ENCODE measurements around the gene IRF7.
A peak's percentile ranks its signal among the peaks of the same experiment; 100 is the strongest.

The IRF7 gene

DNA sequence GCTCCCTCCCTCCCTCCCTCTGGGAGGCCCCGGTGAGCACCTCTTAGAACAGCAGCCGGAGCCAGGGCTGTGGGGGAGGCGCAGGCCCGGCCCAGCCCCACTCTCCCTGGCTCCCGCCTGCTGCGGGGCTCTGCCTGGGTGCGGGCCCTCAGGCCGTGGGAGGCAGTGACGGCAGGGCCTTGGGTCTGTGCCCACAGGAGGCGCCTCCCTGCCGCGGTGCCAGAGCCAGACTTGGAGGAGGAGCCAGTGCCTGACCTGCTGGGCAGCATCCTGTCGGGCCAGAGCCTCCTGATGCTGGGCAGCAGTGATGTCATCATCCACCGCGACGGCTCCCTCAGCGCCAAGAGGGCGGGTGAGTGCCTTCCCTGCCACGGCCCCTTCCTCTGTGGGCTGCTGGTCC is 9.5 kb downstream of the IRF7 start:
- no peak for DNase-seq

DNA sequence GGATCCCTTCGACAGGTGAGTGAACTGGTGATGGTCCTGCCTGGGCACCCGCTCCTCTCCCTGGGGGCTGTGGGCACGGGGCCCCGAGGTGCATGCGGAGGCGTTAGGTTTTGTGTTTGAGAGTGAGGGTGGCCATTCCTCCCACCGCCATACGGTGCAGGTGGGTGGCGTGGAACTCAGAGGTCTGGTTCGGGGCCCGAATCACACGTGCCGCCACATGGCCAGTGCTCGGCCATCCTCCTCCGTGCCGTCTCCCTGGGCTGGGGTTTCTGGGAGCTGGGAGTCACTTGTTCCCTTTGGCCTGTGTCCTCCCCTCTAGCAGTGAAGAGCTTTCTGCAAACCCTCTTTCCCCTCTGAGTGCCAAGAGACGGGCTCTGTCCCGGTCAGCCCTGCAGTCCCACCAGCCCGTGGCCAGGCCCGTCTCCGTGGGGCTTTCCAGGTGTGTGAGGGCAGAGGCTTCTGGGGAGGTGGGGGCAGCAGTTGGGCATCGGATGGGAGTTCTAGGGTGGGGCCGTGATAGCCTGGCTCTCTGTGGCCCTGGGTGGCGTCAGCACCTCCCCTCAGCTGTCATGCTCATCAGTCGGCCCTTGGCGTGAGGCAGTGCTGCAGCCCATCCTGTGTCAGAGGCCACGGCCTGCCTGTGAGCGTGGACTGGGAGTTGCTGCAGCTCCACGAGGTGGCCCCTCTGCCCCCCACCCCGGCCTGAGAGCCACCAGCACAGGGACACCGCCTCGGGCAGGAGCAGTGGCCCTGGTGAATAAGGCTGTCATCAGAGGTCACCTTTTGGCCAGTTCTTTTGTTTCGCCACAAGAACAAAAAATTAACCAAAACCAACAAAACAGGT is 10.2 kb downstream of the IRF7 start:
- no peak for DNase-seq

DNA sequence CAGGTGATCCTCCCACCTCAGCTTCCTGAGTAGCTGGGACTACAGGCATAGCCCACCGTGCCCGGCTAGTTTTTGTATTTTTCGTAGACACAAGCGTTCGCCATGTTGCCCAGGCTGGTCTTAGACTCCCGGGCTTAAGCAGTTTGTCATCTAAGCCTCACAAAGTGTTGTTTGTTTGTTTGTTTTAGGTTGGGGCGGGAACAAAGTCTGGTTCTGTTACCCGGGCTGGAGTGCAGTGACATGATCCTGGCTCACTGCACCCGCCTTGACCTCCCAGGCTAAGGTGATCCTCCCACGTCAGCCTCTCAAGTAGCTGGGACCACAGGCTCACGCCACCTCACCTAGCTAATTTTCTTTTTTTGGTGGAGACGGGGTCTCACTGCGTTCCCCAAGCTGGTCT is 12.6 kb downstream of the IRF7 start:
- DNase-seq: no peak

DNA sequence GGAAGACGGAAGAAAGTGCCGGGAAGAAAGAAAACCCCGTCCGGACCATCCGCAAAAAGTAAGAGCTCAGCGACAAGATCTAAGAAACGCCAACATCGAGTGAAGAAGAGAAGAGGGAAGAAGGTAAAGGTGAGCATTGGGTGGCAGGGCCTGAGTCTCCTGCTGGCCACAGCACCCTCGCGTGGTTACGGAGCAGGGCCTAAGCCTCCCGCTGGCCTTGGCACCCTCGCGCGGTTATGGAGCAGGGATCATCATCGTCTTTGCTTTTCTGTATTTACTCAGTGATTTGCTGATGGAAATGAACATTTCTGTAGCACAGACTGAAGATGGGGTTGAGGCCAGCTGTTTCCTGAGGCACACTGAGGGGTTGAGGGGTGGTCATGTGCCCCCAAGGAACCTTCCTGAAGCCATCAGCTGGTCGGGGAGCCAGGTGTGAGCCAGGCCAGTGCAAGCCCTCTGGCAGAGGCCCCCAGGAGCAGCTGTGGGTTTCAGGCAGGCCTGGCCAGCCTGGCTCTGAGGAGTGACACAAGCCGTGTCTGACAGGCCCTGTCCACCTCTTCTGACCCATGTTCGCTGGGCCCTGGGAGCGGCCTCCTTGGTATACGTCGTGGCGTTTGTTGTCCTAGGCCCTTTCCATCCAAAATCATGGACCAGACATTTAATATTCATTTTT is 14.0 kb downstream of the IRF7 start:
- no peak for DNase-seq

DNA sequence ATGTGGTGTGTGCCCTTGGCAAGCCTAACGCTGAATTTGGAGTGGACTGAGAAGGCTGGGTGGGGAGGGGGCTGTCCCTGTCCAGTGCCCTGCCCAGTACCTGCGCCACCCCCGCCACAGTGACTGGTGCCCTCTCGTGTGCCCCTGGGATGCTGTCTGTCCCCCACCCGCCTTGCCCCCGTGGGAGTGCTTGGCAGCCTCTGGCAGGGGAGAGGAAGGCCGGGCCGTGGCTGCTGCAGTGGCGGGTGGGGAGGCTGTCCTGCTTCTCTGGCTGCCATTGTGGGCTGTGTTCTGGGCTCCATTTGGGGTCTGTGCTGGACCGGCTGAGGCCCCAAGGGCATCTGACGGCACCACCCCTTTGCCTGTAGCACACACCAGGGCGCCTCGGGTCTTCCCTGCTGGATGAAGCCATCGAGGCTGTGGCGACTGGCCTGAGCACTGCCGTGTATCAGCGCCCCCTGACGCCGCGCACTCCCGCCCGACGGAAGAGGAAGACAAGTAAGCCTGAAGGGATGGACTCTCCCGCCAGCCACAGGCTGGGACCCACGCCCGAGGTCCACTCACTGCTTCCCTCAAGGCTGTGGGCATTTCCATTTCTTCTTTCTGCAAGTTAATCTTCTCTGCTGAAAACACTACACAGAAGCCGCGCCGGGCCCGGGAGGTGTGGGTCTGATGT is 17.6 kb downstream of the IRF7 start:
- DNase-seq: no peak

DNA sequence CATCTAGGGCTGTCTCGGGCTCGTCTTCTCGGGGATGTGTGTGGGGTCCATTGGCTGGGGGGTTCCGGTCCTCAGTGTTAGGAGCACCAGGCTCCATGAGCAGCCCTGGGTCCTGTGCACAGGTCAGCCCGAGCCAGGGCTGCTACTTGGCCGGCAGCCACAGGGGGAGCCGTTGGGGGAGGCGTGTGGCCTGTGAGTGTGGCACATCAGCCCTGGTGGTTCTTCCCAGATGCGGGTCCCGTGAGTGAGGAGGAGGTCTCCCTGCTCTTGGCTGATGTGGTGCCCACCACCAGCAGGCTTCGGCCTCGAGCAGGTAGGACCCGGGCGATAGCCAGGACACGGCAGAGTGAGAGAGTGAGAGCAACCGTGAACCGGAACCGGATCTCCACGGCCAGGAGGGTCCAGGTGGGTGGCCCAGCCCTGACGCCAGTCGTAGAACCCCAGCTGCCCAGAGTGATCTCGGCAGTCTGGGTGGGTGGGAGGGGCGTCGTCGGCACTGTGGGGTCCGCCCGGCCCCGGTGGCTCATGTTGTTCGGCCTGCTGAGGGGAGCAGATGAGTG is 18.5 kb downstream of the IRF7 start:
- no peak for DNase-seq

DNA sequence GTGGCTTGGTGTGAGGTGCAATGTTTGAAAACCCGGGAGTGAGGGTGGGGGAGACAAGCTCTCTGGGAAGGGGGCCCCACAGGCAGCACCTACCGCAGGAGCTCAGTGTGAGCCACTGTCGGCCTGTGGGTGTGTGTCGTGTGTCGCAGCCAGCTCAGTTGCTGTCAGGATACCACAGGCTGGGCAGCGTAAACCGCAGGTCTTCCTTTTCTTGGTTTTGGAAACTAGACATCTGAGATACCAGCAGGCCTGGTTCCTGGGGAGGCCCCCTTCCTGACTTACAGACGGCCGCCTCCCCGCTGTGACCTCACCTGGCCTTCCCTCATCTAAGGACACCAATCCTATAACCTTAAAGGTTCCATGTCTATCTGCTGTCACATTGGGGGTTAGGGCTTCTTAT is 19.4 kb downstream of the IRF7 start:
- DNase-seq: no peak

DNA sequence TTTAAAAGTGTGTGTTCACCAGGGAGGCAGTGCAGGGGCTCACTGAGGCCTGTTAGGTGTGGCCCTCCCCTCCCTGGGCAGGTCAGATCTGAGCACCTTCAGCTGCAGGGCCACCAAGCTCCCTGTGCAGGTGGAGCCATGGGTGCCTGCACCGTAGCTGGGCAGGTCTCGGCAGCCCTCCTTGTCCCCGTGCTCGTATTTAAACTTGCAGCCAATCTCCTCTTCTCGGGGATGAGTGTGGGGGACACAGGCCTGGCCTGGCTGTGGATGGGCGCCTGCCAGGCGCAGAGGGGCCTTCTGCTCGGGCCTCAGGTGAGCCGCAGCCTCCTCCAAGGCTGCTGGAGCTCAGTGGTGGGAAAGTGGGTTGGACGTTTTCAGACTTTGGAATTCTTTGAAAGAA is 20.4 kb downstream of the IRF7 start:
- DNase-seq: no peak

DNA sequence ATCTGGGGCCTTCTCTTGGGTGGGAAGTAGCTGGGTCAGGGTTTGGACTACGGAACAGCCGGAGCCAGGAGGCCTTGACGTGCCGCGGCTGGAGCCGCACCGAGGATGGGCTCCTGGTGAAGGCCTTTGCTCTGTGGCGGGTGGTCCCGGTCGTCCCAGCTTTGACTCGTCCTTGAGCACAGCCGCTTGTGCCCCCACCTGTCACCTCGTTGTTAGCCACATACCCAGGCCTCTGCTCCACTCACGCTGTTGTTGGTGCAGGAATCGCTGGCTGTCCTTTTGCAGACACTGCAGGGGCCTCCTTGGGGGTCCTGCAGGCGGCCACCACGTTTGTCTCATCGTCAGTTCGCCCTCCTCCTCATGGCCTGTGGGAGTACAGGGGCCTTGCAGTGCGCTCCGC is 22.4 kb downstream of the IRF7 start:
- DNase-seq: no peak

DNA sequence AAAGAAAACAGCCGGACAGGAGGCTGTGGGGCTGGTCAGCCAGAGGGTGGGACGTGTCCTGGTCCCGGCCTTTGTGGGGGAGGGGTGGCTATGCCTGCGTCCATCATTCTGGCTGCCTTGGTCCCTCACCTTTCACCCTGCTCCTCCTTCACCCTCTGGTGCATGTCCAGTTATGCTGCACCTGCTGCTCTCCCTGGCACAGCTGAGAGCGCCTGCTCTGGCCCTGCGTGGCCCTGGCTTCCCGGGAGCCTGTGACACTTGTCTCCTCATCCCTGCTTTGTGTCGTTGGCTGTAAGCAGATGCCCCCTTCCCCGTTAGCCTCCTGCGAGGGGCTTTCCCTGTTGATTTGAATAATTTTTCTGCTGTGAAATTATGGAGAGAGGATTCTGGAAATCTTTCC is 22.8 kb downstream of the IRF7 start:
- no peak for DNase-seq

DNA sequence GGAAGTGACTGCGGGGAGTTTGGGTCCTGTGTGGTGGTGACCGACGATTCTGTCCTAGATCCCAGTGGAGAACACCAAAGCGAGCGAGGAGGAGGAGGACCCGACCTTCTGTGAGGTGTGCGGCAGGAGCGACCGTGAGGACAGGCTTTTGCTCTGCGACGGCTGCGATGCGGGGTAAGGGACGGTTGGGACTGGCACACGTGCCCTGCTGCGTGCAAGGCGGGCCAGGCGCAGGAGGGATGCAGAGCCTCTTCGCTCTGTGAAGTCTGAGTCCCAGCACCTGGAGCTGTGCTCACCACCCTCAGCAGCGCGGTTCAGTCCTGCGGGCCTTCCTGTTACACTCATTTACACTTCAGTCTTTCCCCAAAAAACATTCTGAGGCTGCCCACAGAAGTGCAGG is 23.2 kb downstream of the IRF7 start:
- no peak for DNase-seq

DNA sequence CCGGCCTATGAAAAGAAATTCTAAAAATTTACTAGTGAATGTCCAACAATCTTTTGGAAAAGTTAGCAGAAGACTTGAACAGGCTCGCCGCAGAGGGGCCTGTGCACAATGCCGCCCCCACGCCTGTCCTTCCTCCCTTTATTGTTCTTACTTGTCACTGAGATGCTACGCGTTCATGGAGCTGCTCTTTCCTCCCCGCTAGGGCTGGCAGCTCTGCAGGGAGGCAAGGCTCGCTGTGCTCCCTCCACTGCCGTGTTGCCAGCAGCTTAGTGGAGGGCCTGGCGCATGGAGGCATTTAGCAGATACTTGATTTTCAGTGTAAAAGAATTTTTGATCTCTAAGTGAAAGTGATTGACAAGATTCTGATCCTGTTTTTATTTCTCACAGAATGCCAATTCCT is 24.8 kb downstream of the IRF7 start:
- no peak for DNase-seq

DNA sequence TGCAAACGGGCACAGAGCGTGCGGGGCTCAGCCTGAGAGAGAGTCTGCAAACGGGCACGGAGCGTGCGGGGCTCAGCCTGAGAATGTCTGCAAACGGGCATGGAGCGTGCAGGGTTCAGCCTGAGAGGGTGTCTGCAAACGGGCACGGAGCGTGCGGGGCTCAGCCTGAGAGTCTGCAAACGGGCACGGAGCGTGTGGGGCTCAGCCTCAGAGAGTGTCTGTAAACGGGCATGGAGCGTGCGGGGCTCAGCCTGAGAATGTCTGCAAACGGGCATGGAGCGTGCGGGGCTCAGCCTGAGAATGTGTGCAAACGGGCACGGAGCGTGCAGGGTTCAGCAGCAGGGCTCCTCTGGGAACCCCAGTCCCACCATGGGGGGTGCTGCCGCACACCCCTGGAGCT is 26.0 kb downstream of the IRF7 start:
- DNase-seq: no peak

DNA sequence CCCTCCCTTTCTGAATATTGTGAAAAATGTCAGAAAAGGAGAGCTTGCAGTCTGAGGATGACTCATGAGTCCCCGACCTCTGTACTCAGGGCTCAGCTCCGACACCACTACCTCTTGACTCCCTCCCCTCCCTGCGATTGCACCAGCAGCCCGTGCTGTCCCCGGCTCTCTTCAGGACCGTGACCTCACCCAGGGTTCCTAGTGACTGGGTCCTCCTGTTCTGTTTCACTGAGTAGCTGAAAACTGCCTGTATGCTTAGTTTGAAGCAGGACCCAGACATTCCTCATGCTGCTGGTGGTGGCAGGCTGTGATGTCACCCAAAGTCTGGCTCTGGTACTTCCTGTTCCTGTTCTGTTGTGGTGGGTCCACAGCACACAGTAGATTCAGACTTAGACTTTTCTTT is 27.8 kb downstream of the IRF7 start:
- DNase-seq: peak; percentile 73

DNA sequence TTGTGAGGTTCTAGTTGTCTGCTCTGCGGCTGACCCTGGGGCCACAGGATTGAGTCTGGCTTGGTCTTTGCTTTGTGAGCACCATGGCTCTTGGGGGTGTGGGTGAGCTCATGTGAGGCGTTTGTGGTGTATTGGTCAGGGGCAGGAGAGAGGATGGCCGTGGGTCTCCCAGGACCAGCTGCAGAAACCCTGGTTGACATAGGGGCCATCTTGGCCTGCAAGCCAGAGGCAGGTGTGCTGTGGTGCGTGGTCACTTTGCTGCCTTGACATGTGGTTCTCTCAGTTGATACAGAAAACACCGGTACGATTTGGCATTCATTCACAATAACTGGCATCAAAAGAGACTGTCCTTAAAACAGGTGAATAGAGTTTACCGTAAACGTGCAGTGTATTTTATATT is 28.2 kb downstream of the IRF7 start:
- DNase-seq: no peak

DNA sequence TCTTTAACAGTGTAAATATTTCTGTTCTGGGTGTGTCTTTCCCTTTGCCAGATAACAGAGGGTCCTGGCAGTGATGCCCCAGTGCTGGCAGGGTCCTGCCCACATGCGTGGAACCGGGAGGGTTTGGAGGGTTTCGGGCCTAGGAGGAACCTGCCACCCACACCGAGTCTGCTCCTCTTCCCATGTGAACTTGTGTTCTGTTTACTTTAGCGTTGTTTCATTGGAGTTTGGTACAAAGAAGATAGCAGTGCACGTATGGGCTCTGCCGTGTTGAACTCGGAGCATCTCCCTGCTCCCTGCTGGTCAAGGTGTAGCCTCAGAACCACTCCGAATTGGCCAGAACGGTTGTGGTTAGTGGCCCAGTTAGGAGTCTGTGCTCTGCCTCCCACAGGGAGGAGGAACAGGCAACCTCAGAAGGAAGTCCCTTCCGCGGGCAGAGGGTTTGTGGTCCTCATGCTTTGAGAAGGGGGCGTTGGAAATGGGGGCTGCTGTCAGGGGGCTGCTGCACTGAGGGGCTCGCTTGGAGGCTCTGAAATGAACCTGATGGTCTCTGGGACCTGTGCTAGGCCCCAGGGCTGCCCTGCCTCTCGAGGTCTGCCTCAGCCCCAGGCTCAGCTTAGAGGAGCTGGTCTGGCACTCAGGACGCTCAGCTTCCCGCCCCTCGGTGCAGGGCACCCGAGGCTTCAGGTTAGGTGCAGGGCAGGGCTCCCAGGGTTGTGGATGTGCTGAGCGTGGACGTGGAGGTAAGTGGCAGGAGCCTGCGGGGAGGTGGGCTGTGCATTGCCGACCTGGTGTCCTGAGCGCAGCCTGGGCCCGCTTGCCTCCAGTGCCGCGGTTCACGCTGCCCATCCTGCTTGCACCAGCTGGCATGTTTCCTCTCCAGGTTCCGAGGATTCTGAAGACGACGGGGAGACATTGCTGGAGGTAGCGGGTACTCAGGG is 29.1 kb downstream of the IRF7 start:
- DNase-seq: no peak

DNA sequence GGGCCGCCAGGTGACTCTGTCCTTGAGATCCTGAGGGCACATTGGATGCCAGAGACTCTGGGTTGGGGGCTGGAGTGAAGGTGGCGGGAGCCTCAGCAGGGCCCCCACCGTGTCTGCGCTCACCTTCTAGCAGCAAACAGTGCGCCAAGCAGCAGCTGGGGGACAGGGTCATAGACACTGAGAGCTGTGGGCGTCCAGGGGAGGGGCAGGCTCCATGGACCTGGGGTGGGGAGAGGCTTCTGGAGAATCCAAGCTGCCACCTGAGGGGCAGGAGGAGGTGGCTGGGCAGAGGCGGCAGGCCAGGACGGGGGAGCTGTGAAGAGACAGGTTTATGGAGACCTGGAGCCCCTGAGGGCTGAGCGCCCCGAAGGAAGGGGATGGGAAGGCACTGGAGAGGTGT is 31.5 kb downstream of the IRF7 start:
- DNase-seq: no peak

DNA sequence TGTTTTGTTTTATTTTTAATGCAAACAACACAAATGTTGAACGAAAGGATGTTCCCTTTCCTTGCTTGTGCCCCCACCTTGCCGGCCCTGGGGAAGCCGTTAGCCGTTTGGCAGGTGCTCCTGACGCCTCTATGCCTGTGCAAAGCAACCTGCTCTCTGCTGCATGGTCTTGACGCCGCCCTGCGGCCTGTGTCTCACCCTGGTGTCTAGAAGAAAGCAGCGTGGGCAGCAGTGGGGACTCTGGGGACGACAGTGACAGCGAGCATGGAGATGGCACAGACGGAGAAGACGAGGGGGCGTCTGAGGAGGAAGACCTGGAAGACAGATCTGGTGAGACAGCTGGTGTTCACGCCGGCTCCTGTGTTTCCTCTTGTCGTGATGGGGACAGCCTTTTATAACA is 34.0 kb downstream of the IRF7 start:
- no peak for DNase-seq

DNA sequence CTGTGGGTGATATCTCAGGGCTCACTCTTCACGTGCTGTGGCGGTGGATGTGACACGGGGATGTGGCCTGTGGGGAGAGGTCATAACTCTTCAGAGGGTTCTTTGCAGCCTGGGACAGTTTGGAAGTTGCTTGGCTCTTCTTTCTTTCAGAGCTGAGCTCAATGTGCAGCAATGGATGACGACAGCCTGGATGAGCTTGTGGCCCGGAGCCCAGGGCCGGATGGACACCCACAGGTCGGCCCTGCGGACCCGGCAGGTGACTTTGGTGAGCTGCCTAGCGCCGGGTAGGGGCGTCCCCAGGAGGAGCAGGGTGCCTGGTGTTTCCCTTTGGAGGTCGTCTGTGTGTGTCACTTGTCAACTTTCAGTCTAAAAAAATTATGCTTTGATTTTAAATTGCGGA is 34.4 kb downstream of the IRF7 start:
- DNase-seq: no peak

DNA sequence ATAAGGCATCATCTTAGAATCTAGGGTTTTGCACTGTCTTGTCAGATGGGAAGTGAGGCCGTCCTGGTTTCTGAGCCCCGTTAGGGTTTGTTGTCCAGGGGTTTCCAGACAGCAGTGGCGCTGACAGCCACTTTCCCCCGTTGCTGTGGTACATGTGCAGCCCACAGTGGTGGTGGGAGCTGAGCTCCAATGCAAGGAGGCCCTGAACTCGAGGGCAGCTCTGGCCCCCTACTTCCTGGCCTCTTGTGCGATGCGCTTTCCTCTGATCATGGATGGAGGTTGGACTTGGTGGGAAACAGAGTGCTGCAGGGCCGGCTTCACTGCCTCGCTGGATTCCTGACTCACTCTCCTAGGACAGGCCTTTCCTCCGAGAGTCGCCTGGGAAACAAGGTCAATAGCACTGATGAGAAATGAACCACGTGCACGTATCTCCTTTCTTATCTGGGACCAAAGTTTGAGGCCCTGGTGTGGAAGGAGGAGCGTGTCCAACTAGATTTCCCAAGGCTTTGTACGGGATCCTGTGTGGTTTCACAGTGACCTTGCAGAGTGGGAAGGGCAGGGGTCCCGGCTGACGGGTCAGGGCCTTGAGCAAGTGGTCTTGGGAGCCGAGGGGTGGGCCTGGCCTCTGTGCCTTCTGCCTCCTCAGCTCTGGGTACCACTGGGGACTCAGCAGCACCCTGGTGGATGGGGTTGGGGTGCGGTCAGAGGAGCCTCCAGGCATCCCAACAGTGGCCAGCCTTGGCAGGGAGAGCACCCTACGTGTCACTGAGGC is 35.7 kb downstream of the IRF7 start:
- no peak for DNase-seq

DNA sequence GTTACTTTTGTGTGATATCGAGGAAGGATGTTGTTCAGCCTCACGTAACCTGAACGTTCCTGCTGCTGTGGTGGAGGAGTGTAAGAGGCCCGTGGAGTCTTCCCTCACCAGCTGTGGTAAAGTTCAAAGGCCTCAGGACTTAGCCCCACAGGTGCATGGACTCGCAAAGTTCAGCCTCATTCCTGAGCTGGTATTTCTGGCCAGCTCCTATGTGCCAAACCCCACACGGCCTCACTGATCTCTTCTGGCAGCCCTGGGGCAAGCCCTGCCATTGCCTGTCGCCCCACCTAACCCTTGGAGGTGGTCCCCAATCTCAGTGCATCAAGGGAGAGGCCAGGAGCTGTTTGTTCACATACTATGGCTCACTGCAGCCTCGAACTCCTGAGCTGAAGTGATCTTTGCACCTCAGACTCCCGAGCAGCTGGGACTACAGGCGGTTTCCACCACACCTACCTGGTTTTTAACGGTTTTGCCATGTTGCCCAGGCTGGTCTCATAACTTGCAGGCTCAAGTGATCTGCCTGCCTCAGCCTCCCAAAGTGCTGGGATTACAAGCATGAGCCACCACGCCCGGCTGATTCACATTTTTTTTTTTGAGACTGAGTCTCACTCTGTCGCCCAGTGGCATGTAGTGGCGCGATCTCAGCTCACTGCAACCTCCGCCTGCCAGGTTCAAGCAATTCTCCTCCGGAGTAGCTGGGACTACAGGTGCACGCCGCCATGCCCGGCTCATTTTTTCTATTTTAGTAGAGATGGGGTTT is 37.3 kb downstream of the IRF7 start:
- no peak for DNase-seq
